ENCODE measurements around the gene ENDOD1. TPM values are rescaled to one million over a fixed set of nuclear protein-coding genes. Genes with fewer than 3 reads are reported as not detected.

Gene ENDOD1
- total RNA-seq, 4 donors from 2014 or later, result 106 to 210 (median 154) TPM

- Histone ChIP-seq H3K36me3 (no peaks in the 10 kb centered on the region), H3K27ac (peak overlapping the region in 2 of 4 donors; percentile 76 to 80), H3K9me3 (no peaks in the 10 kb centered on the region), H3K4me3 (no peak overlapping the region), H3K4me1 (peaks cover 0 to 80% (median 46%) of the 10 kb centered on the region in 4 donors), H3K27me3 (no peaks in the 10 kb centered on the region)
- DNase-seq (ENCODE audit: low spot score in 2 of 2), result no peak
- no peak for TF ChIP-seq POLR2A (IDR thresholded peaks at IDR 0.05)
- TF ChIP-seq, protein P1, sequence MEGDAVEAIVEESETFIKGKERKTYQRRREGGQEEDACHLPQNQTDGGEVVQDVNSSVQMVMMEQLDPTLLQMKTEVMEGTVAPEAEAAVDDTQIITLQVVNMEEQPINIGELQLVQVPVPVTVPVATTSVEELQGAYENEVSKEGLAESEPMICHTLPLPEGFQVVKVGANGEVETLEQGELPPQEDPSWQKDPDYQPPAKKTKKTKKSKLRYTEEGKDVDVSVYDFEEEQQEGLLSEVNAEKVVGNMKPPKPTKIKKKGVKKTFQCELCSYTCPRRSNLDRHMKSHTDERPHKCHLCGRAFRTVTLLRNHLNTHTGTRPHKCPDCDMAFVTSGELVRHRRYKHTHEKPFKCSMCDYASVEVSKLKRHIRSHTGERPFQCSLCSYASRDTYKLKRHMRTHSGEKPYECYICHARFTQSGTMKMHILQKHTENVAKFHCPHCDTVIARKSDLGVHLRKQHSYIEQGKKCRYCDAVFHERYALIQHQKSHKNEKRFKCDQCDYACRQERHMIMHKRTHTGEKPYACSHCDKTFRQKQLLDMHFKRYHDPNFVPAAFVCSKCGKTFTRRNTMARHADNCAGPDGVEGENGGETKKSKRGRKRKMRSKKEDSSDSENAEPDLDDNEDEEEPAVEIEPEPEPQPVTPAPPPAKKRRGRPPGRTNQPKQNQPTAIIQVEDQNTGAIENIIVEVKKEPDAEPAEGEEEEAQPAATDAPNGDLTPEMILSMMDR (IDR thresholded peaks at IDR 0.05), result no peak
- no peak for TF ChIP-seq EP300 (IDR thresholded peaks at IDR 0.05)
These were observed 12.7 kb upstream of the ENDOD1 start for GRCh38 chr11:95076981-95077380.

DNA sequence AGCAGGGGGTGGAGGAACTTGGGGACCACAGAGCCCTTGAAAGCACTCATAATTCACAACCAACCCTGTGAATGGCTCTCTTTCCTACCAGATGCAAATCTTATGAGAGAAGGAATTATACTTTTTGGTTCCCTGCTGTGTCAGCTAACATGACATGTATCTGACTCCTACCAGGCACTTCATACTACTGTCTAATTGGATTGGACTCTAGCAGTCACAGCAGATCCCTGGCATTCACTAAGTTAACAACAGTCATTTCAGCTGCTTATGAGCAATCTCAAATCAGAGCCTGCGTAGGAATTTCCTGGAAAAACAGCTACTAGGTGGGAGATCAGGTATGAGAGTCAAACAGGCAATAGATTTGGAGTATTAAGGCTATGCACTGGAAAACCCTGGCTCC is 11.1 kb upstream of the ENDOD1 start:
- DNase-seq (ENCODE audit: low spot score in 2 of 2), result no peak
- H3K4me1 ChIP-seq, result peaks cover 0 to 91% (median 55%) of the 10 kb centered on the region in 4 donors
- no peak for TF ChIP-seq POLR2A (IDR thresholded peaks at IDR 0.05)
- no peak for TF ChIP-seq EP300 (IDR thresholded peaks at IDR 0.05)
- TF ChIP-seq, protein P1 (IDR thresholded peaks at IDR 0.05), result no peak
- H3K27me3 ChIP-seq, result no peaks in the 10 kb centered on the region
- 71 to 85% methylated on average over 1 of the region's 1 CpG for WGBS, 2 donors
- no peak overlapping the region for H3K4me3 ChIP-seq
- peak overlapping the region in 3 of 4 donors; percentile 10 to 96 (median 80) for H3K27ac ChIP-seq
- H3K36me3 ChIP-seq, result no peaks in the 10 kb centered on the region
- H3K9me3 ChIP-seq, result no peaks in the 10 kb centered on the region

DNA sequence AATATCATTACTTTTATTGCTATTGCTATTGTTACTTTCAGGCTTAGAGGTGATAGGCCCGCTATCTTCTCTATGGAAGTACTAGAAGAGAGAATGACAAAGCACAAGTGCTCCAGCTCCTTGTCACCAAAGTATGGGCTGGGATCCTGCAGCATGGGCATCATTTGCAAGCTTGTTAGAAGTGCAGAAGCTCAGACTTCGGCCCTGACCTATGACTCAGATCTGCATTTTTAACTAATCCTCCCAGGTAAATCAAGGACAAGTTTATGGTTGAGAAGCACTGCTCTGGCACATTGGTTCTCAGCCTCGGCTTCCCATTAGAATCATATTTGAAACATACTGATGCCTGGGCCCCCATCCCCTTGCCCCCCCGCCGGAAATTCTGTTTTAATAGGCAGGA is 8.6 kb upstream of the ENDOD1 start:
- WGBS, 2 donors, result 33 to 41% methylated on average over 5 of the region's 5 CpGs
- no peak overlapping the region for H3K4me3 ChIP-seq
- DNase-seq (ENCODE audit: low spot score in 2 of 2), result no peak
- H3K9me3 ChIP-seq, result no peaks in the 10 kb centered on the region
- TF ChIP-seq, protein P1 (IDR thresholded peaks at IDR 0.05), result no peak
- TF ChIP-seq EP300 (IDR thresholded peaks at IDR 0.05), result no peak
- no peak for TF ChIP-seq POLR2A (IDR thresholded peaks at IDR 0.05)
- H3K4me1 ChIP-seq, result peaks cover 0 to 81% (median 39%) of the 10 kb centered on the region in 4 donors
- H3K27me3 ChIP-seq, result no peaks in the 10 kb centered on the region
- no peaks in the 10 kb centered on the region for H3K36me3 ChIP-seq
- peak overlapping the region; percentile 18 to 96 (median 59) for H3K27ac ChIP-seq

DNA sequence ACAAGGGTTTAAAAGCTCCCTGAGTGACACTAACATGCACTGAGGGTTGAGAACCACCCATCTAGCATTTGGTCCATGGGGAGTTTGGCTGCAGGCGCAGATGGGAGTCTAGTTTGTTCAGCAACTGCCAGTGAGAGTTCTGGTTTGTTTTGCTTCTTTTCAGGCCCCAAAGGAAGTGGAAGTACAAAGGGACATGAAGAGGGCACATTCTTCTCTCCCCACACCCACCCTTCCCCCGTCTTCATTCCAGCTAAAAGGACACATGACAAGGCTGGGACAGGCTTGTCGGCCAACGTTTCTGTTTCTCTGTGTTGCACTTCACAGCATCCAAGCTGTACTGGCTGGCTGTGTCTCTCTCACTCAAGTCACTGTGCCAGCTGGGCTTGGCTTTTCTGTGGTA is 8.2 kb upstream of the ENDOD1 start:
- peak overlapping the region; percentile 27 to 96 (median 82) for H3K27ac ChIP-seq
- DNase-seq (ENCODE audit: low spot score in 2 of 2), result peak; percentile 72 to 76
- no peaks in the 10 kb centered on the region for H3K9me3 ChIP-seq
- peak; percentile 19 to 31 for TF ChIP-seq POLR2A (IDR thresholded peaks at IDR 0.05)
- TF ChIP-seq EP300 (IDR thresholded peaks at IDR 0.05), result peak; percentile 37 to 96
- TF ChIP-seq, protein P1 (IDR thresholded peaks at IDR 0.05), result no peak
- no peaks in the 10 kb centered on the region for H3K27me3 ChIP-seq
- H3K36me3 ChIP-seq, result no peaks in the 10 kb centered on the region
- peaks cover 0 to 77% (median 37%) of the 10 kb centered on the region in 4 donors for H3K4me1 ChIP-seq
- 22 to 23% methylated on average over 4 of the region's 4 CpGs for WGBS, 2 donors
- H3K4me3 ChIP-seq, result no peak overlapping the region

- Histone ChIP-seq H3K9me3 (no peaks in the 10 kb centered on the region), H3K36me3 (no peaks in the 10 kb centered on the region), H3K4me1 (peaks cover 0 to 66% (median 32%) of the 10 kb centered on the region in 4 donors), H3K4me3 (no peak overlapping the region), H3K27ac (peak overlapping the region; percentile 10 to 96 (median 82)), H3K27me3 (no peaks in the 10 kb centered on the region)
- 45 to 55% methylated on average over 2 of the region's 2 CpGs for WGBS, 2 donors
- DNase-seq (ENCODE audit: low spot score in 2 of 2), result no peak
- TF ChIP-seq, protein P1 (IDR thresholded peaks at IDR 0.05), result no peak
- peak in 1 of 2 donors; percentile 77 for TF ChIP-seq EP300 (IDR thresholded peaks at IDR 0.05)
- no peak for TF ChIP-seq POLR2A (IDR thresholded peaks at IDR 0.05)
These were observed 7.1 kb upstream of the ENDOD1 start for GRCh38 chr11:95082576-95083001.
